AG04450 (cell line): ENCODE results near the gene PRUNE2. TPM values are rescaled to one million over a fixed set of nuclear protein-coding genes. Genes with fewer than 3 reads are reported as not detected.

Source experiments
- CTCF ChIA-PET: fragments of 300-600, 350-600 bp; formaldehyde crosslinking; extraction: SDS; loops from one replicate; lab custom pipeline; 2022; ENCODE audit warnings: antibody characterized with exemption, inconsistent platforms; lab: Charles Lee
- POLR2A ChIA-PET: fragments of 350-600 bp; formaldehyde crosslinking; extraction: SDS; loops from one replicate; lab custom pipeline; 2021; ENCODE audit warnings: antibody characterized with exemption, inconsistent platforms; lab: Yijun Ruan, JAX
- DNase-seq: peaks from one replicate; pipeline ENCODE4 v3.0.0-alpha.2; 2011; ENCODE audit warnings: low read depth, low spot score
- H3K27ac ChIP-seq: one replicate; pipeline ENCODE4 v1.5.1; 2012; ENCODE audit warnings: low read depth, low read length, control low read depth
- H3K27me3 ChIP-seq: one replicate; pipeline ENCODE4 v1.6.0; 2012; ENCODE audit warnings: low read length; ENCODE audit not compliant: control insufficient read depth, insufficient read depth
- H3K4me3 ChIP-seq: 2 replicates; pipeline ENCODE4 v1.5.1; 2011; ENCODE audit warnings: mild to moderate bottlenecking, low read depth, low read length, control low read depth
- H3K9me3 ChIP-seq: 2 replicates; pipeline ENCODE4 v1.5.1; 2012; ENCODE audit warnings: low read length; ENCODE audit not compliant: control insufficient read depth, insufficient read depth
- polyA plus RNA-seq: library from polyadenylated mRNA; depleted of rRNA; stranded (reverse); fragments of >200 nt; gene quantifications from 2 replicates; pipeline ENCODE4 v1.2.3, GENCODE V29; 2011
- TF ChIP-seq, protein P1 (sequence below): IDR thresholded peaks from 2 replicates; pipeline ENCODE4 v1.5.1; 2011; ENCODE audit warnings: low read depth, low read length, control low read depth, inconsistent platforms

PRUNE2 gene
- polyA plus RNA-seq, 1 experiment = 1.1 TPM

DNA sequence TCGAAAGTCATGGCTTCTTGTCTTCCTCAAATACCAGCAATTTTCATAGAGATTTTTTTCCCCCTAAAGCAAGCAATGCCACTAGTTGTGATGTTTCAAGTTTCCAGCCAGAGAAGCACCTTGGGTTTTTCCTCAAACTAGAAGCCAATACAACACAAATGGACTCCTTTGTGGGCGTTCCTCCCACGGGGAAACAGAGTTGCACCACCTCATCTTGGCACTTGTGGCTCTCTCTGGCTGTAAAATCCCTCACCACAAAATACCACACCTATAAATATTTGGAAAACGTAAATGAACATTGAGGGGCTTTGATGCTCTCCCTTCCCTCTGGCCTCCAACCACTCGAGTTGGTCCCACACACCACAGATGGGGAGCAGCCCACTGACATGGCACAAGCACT, 208.8 kb downstream of the PRUNE2 start:
- CTCF ChIA-PET = no interaction called here
- DNase-seq = no peak
- no peak overlapping the region for H3K27ac ChIP-seq
- H3K27me3 ChIP-seq = peaks cover 6% of the 10 kb centered on the region
- TF ChIP-seq, protein P1, sequence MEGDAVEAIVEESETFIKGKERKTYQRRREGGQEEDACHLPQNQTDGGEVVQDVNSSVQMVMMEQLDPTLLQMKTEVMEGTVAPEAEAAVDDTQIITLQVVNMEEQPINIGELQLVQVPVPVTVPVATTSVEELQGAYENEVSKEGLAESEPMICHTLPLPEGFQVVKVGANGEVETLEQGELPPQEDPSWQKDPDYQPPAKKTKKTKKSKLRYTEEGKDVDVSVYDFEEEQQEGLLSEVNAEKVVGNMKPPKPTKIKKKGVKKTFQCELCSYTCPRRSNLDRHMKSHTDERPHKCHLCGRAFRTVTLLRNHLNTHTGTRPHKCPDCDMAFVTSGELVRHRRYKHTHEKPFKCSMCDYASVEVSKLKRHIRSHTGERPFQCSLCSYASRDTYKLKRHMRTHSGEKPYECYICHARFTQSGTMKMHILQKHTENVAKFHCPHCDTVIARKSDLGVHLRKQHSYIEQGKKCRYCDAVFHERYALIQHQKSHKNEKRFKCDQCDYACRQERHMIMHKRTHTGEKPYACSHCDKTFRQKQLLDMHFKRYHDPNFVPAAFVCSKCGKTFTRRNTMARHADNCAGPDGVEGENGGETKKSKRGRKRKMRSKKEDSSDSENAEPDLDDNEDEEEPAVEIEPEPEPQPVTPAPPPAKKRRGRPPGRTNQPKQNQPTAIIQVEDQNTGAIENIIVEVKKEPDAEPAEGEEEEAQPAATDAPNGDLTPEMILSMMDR = no peak
- POLR2A ChIA-PET = no interaction called here
- H3K9me3 ChIP-seq = no peaks in the 10 kb centered on the region
- no peak overlapping the region for H3K4me3 ChIP-seq

DNA sequence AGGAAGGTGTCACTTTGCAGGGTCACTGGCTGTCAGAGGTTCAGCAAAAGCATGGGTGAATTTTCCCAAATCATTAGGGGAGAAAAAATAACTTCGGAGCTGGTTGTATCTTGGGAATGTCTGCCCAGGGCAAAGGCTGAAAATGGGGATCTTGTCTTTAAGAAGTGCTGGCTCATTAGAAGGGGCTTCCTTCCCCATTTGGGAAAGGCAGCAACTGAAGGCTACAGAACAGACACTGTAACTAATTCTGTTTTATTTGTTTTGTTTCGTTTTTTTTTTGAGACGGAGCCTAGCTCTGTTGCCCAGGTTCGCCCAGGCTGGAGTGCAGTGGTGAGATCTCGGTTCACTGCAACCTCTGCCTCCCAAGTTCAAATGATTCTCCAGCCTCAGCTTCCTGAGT, 212.0 kb downstream of the PRUNE2 start:
- no peak for DNase-seq
- TF ChIP-seq, protein P1 = no peak
- POLR2A ChIA-PET = no interaction called here
- Histone ChIP-seq H3K27ac (no peak overlapping the region), H3K4me3 (no peak overlapping the region), H3K27me3 (peaks cover 14% of the 10 kb centered on the region), H3K9me3 (no peaks in the 10 kb centered on the region)
- CTCF ChIA-PET = no interaction called here

DNA sequence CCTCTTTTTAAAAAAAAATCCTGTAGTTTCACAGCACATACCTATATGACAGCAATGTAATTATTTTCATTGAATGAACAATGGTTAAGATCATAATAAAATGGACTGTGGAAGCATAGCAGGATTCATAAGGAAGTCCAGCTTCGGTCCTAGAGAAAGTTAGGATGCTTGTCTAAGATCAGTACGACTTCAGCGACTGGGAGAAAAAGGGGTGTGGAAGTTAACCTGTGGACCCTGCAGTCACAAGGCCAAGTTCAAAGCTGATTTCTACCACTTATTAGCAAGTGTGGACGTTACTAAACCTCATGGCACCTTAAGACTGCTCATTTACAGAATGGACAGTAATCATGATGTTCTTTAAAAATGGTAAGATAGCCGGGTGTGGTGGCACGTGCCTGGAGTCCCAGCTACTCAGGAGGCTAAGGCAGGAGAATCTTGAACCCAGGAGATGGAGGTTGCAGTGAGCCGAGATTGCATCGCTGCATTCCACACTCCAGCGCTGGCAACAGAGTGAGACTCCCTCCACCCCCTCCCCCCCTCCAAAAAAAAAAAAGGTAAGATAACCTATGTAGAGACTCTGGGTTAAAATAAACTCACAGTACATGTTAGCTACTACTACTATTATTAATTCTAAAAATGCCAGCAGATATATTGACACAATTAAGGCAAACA, 213.3 kb downstream of the PRUNE2 start:
- TF ChIP-seq, protein P1 = no peak
- CTCF ChIA-PET = interaction anchor here (0.6 to 1.0 kb wide), 2 partner anchors 10 to 65 kb away, joined by 3 to 4 read pairs; no protein-coding TSS in a partner anchor
- Histone ChIP-seq H3K27ac (no peak overlapping the region), H3K9me3 (no peaks in the 10 kb centered on the region), H3K4me3 (no peak overlapping the region), H3K27me3 (peaks cover 14% of the 10 kb centered on the region)
- POLR2A ChIA-PET = no interaction called here
- no peak for DNase-seq

DNA sequence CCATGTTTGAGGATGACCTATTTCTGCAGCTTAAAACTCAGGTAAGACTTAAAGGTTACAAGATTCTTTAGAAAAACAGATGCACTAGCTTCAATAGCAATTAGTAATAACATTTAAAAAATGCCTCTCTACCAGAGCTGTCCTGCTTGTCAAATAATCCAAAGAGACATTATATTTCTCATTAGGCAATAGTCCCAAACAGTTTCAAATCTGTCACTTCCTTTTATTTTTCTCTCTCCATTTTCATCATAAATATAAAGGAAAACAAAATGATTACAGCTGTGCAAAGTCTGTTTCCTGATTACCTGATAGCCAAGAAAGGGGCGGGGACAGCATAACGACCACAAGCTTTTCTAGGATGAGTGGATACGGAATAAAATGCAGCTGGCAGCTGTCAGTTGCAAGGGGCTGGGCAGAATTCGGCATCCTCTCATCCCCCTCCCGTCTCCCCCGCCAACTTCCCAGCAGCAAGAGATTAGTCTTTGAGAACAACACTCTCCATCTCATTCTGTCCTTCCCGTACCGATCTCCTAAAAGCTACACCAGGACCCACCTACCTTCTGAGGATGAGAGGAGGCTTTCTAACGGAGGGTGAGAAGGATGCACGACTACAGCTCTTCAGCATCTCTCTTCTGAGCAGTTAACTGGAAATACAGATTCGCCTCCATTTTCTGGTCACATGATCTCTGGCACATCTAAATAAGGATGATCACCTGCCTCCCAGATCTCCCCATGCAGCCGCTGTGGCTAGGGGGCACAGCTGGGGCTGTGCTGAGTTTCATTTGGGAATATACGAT, 214.2 kb downstream of the PRUNE2 start:
- ChIA-PET CTCF (interaction anchor here (1.0 to 1.2 kb wide), 3 partner anchors 11 to 245 kb away, joined by 3 to 4 read pairs (median 3); no protein-coding TSS in a partner anchor), POLR2A (no interaction called here)
- DNase-seq = no peak
- TF ChIP-seq, protein P1 = no peak
- H3K27me3 ChIP-seq = peaks cover 14% of the 10 kb centered on the region
- H3K9me3 ChIP-seq = no peaks in the 10 kb centered on the region
- H3K4me3 ChIP-seq = peak overlapping the region; percentile 11; the same call in 1 of the 2 replicates
- H3K27ac ChIP-seq = no peak overlapping the region

DNA sequence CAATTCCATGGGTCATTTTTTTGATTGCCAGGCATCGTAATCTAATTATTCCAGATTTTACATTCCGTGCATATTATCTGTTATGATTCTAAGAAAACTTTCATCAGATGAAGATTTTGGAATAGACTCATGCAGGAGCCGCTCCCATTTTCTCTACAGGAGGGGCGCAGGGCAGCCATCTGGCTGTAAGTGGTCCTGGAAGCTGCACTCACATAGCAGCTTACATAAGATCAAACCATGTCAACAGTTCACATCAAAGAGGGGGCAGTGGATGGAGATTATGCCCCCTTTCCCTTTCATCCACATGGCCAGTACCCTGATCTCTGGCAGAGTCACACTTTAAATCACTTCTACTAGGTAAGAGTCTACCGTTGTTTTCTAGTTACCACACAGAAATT, 214.9 kb downstream of the PRUNE2 start:
- no peaks in the 10 kb centered on the region for H3K9me3 ChIP-seq
- TF ChIP-seq, protein P1 = no peak
- H3K27me3 ChIP-seq = peaks cover 14% of the 10 kb centered on the region
- ChIA-PET CTCF (interaction anchor here (1.0 to 1.4 kb wide), 3 partner anchors 14 to 244 kb away, joined by 3 to 4 read pairs (median 3); no protein-coding TSS in a partner anchor), POLR2A (no interaction called here)
- no peak overlapping the region for H3K27ac ChIP-seq
- no peak overlapping the region for H3K4me3 ChIP-seq
- no peak for DNase-seq
